ENCODE measurements around the gene XYLT2.
"Not testable (repeated sequence)": the region's sequence is repeated elsewhere in the genome, so short reads cannot be mapped to it uniquely, and the experiment has no call there.

The XYLT2 gene

DNA sequence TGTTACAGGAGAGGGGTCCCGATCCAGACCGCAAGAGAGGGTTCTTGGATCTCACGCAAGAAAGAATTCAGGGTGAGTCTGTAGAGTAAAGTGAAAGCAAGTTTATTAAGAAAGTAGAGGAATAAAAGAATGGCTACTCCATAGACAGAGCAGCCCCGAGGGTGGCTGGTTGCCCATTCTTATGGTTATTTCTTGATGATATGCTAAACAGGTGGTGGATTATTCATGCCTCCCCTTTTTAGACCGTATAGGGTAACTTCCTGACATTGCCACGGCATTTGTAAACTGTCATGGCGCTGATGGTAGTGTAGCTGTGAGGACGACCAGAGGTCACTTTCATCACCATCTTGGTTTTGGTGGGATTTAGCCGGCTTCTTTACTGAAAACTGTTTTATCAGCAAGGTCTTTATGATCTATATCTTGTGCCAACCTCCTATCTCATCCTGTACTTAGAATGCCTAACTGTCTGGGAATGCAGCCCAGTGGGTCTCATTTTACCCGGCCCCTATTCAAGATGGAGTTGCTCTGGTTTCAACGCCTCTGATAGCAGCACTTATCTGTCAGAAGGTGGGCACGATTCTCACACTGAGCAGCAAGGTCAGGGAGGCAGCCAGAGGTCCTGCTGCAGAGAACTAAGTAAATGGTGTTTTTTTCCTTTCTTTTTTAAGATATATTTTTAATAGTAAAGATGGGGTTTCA lies 26.5 kb upstream of the XYLT2 start:
- no peak for DNase-seq (ENCODE audit: low spot score)

- DNase-seq (ENCODE audit: low spot score) = no peak
Observed at GRCh38 chr17:50322271-50322670, 23.7 kb upstream of the XYLT2 start.

DNA sequence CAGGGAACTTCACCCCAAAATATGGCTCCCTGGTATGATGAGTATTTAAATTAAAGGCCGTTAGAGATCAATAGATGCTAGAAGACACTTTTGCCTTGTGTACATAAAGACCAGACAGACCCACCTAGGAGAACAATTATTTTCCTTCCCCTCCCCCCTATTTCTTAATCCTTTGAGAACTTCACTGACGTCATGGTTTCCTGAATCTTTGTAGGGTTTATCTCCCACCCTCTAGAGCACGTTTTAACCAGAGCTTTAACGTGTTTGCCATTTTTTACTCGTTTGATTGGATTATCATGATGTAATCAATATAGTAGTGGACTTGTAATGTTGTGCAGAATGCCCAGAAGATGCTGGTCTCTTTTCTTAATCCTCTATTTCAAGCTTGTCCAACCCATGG lies 22.9 kb upstream of the XYLT2 start:
- DNase-seq (ENCODE audit: low spot score) = no peak

DNA sequence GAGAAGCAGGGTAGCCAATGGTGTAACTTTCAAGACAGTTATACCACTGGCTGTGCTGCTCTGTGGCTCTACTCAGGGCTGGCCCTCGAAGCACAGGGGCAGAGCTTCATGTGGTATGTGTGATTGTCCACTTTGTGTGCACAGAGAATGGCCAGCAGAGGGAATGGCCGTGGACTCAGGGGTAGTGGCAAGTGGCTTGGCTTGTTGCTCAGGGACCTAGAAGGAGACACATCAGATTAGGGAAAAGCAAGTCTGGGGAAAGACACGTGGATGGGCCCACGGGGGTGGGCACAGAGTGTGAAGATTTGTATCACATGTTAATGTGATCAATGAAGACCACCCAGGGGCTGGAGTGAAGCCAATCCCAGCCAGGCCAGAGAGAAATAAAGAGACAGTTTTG lies 20.0 kb upstream of the XYLT2 start:
- no peak for DNase-seq (ENCODE audit: low spot score)

- DNase-seq (ENCODE audit: low spot score) = no peak
Observed at GRCh38 chr17:50326831-50327364, 19.0 kb upstream of the XYLT2 start.

GRCh38 chr17:50328363-50329325 lies 17.3 kb upstream of the XYLT2 start:
- DNase-seq (ENCODE audit: low spot score) = no peak

- DNase-seq (ENCODE audit: low spot score) = no peak
Observed at GRCh38 chr17:50329716-50330115, 16.2 kb upstream of the XYLT2 start.

DNA sequence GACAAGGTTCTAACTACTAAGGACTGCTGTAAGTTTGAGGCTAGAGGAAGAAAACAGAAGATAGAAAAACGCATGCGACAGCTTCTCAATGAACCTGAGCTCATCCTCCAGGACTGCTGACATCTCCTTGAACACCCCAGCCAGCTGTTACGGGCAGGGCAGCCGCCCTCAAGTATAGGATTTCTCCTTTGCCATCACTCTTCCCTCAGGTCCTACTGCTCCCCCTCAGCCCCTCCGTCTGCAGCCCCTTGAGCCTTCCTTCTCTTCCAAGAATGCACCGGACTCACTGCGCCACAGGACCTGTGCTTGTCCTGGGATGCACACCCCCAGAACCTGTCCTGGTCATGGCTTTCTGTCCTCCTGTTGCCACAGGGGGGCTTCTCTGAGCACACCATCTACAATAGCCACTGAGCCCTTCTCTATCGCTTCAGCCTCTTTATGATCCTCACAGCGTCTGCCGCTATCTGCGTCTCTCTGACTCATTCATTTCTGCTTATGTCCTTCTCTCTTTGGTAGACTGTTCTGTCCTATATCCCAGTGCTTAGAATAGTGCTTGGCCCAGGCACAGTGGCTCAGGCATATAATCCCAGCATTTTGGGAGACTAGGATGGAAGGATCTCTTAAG lies 15.7 kb upstream of the XYLT2 start:
- no peak for DNase-seq (ENCODE audit: low spot score)

DNA sequence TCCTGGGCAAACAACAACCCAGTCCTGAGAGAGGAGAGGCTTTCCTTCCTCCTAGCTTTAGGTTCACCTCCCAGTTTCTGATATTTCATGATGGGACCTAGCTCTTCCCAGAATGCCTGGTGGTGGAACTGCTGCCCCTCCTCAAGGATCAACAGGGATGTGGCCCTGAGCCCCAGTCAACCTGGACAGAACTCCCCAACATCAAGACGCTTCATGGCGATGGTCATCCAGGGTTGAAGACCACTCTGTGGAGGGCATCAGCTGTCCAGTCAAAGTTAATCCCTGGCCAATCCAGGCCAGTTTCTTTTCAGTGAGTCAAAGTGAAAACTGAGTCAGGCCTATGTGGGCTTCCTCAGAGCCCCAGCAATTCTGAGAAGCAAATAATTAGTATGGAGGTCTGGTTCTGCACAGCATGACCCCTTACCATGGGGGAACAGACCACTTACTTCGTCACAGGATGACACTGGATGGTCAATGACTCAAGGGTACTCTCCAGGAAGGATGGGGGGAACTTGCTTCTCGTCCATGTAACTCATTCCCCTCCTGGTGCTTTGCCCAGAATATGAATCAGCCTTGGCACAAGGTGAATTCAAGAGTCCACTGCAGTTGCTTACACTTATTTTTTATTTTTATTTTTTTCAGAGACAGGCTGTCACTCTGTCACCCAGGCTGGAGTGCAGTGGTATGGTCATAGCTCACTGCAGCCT lies 14.7 kb upstream of the XYLT2 start:
- DNase-seq (ENCODE audit: low spot score) = no peak

DNA sequence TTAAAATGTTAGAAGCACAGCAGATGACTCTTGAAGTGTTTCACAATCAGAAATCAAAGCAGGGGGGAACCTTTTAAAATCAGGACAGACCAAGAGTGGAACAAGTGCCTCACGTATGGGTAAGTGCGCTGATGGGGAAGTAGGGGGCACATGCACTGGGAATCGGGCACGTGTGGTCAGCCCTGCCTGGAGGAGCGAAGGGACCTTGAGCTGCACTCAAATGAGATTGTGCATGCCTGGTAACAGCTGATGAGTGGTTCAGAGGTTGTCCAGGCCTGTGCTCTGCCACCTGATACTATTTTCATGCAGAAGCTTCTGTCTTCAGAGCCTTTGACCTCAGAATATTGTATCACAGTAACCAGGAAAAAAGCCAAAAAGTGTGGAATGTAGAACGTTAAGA lies 13.7 kb upstream of the XYLT2 start:
- no peak for DNase-seq (ENCODE audit: low spot score)

DNA sequence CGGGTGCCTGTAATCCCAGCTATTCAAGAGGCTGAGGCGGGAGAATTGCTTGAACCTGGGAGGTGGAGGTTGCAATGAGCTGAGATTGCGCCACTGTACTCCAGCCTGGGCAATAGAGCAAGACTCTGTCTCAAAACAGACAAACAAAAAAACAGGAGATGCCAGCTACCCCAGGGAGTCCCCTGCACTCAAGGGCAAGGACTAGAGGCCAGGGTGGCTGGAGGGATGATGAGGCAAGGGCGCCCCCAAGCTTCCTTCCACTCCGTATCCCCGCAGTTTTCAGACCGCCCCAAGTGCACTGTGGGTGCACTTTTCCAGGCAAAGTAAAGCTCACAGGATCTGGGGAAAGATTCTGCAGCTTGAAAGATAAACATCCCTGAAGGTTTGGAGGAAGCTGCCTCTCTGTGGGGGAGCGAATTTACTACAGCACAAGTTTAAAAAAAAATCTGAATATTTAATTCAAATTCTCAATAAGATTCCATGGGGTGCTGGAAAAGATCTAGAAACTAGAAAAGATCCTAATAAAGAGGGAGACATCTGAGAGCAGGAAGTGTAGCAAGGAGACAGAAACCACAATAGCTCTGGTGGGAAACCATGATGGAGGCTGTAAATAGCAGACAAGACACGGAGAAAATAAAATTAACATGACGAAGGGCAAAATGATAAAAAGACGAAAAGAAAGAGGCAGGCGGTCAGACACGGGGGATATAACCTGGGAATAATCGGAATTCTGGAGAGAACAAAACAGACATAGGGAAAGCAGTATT lies 12.5 kb upstream of the XYLT2 start:
- DNase-seq (ENCODE audit: low spot score) = not testable (repeated sequence)

GRCh38 chr17:50337956-50338355 lies 8.0 kb upstream of the XYLT2 start:
- no peak for DNase-seq (ENCODE audit: low spot score)

- DNase-seq (ENCODE audit: low spot score) = no peak
Observed at GRCh38 chr17:50338645-50339044, 7.3 kb upstream of the XYLT2 start.

- no peak for DNase-seq (ENCODE audit: low spot score)
Observed at GRCh38 chr17:50339381-50339780, 6.5 kb upstream of the XYLT2 start.

DNA sequence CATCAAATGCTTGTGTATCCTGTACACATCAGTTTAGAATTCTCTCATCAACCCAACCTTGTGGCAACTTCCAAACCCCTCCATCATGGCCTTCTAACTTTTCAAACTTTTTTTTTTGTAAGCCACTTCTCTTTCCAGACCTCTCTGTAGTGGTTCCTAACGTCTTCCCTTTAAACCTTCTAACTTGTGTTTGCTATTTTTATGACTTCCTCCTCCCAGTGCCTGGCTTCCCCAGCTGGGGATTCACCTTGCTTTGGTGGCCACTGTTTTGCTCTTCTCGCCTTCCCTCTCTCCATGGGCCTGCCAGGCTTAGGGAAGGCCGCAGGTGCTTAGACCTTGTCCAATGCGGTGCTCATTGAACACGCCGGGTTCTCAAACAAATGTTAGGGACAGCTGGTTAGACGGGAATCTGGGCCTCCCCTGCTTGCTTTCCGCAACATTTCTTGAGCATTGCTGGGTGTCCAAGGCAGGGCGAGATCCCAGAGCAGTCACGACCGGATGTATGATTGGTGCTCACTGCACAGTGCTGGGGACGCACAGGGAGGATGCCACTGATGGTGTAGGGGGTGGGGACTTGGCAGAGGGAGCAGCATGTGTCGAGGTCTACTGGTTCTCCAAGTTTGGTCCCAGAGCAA lies 1.1 kb upstream of the XYLT2 start:
- DNase-seq (ENCODE audit: low spot score) = no peak

DNA sequence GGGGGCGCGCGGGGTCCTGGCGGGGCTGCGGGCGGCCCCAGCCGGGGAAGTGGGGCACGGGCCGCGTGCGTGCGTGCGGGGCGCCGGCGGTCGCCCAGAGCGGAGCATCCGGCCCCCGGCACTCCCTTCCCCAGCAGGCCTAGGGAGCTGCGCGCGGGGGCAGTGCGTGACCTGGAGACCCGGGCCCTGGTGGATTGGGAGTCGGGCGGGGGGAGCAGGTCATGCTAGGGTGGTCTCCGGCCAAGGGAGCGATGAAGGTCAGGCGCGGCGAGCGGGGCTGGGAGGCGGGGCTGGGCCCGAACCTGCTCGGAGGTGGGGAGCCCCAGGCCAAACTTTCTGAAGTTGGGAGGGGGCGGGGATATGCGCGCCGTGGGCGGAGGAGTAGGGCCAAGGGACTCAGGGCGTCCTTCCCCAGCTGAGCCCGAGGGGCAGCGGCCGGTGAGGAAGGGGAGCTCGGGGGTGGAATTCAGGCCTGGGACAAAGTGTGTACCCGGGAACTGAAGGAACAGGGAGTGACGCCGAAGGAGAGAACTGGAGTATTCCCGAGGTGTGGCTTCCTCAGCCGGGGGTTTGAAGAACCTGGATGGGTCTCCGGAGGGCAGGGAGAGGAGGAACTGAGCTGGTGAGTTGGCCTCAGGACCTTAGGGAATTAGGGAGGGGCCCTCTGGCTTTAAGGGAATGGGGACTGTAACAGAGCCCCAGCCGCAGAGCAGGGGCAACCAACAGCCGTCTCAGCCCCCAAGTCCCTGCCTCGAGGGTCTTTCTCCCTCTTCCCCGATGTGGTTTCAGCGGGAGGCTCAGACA lies 589 bp downstream of the XYLT2 start:
- DNase-seq (ENCODE audit: low spot score) = no peak

GRCh38 chr17:50347117-50347893 lies 1.4 kb downstream of the XYLT2 start:
- DNase-seq (ENCODE audit: low spot score) = no peak

- no peak for DNase-seq (ENCODE audit: low spot score)
Observed at GRCh38 chr17:50347894-50348291, 2.0 kb downstream of the XYLT2 start.

Measured in hematopoietic multipotent progenitor cell treated with erythropoietin and hydrocortisone succinate and interleukin-3 and kit ligand, for 17 days (in vitro differentiated cells).